Ovary (tissue), 9 donors: ENCODE data around the gene UBE2S. TPM values are rescaled to one million over a fixed set of nuclear protein-coding genes. Genes with fewer than 3 reads are reported as not detected.
A peak's percentile ranks its signal among the peaks of the same experiment; 100 is the strongest.
"Not testable (repeated sequence)": the region's sequence is repeated elsewhere in the genome, so short reads cannot be mapped to it uniquely, and the experiment has no call there.

Source experiments
- DNase-seq, 5 donors: peaks; one replicate each; pipeline ENCODE4 v3.0.0-alpha.2; 2019 to 2020
- H3K27ac ChIP-seq, 2 donors: fragments of 200-600 bp; one replicate each; pipeline versions ENCODE4 v1.5.1 to v1.8.0; 2019 to 2022
- H3K27me3 ChIP-seq: fragments of 200-600 bp; one replicate; pipeline ENCODE4 v1.8.0; 2022
- H3K36me3 ChIP-seq: fragments of 200-600 bp; sonication (generic); one replicate; pipeline ENCODE4 v1.5.1; 2019
- H3K4me1 ChIP-seq: one replicate; pipeline ENCODE4 v1.8.1; 2013; ENCODE audit warnings: mild to moderate bottlenecking, moderate library complexity; ENCODE audit not compliant: insufficient read depth
- H3K4me3 ChIP-seq: fragments of 200-600 bp; sonication (generic); one replicate; pipeline ENCODE4 v1.5.1; 2017
- H3K9me3 ChIP-seq, 2 donors: fragments of 200-600 bp in 1 of 2; sonication (generic) in 1 of 2; one replicate each; pipeline versions ENCODE4 v1.5.1 to v1.8.1; 2013 to 2019; ENCODE audit warnings: mild to moderate bottlenecking in 1 of 2, moderate library complexity in 1 of 2
- CTCF ChIP-seq, 3 donors: fragments of 450-650 bp in 2 of 3; fragments of 200-600 bp in 1 of 3; IDR thresholded peaks; one replicate each; pipeline versions ENCODE4 v1.5.1 to v1.8.0; 2016 to 2022; ENCODE audit warnings: antibody characterized with exemption in 3 of 3, mild to moderate bottlenecking in 1 of 3
- EP300 ChIP-seq: sonication (generic); formaldehyde crosslinking; IDR thresholded peaks from one replicate; pipeline ENCODE4 v1.6.1; 2017; ENCODE audit warnings: antibody characterized with exemption
- POLR2A ChIP-seq: fragments of 450-650 bp; IDR thresholded peaks from one replicate; pipeline ENCODE4 v1.6.1; 2017; ENCODE audit warnings: antibody characterized with exemption, mild to moderate bottlenecking, moderate library complexity
- WGBS, 3 donors: extraction: QIAGEN DNeasy Blood & Tissue Kit in 1 of 3; methylation state at CpG; one replicate each; pipeline versions ENCODE4 v1.1.5 to v1.1.7; 2013 to 2017; 5-methylcytosine and 5-hydroxymethylcytosine counted together
- intact Hi-C, 4 donors: fragments of 100-400 bp; cut with DNase I; formaldehyde crosslinking; loops; one replicate each; pipeline versions ENCODE4 v1.11.0 to v1.15.1; 2022 to 2023
- polyA plus RNA-seq, 2 donors: library from polyadenylated mRNA; stranded (reverse); fragments of 200-250 nt in 1 of 2; fragments of 350-450 nt in 1 of 2; fragmentation: Illumina TruSeq in 1 of 2; extraction: RNeasy Lipid Tissue Mini Kit (QIAGEN cat#74804) in 1 of 2; gene quantifications; one replicate each; pipeline ENCODE4 v1.2.3, GENCODE V29; 2013 to 2014
- total RNA-seq, 7 donors: library from RNA; depleted of rRNA in 2 of 7; stranded (reverse); fragments of >200 nt in 2 of 7; fragmentation: NEBNext Ultra II Directional in 3 of 7; extraction: Animal tissue kit (Norgen Biotek cat#: 25700) in 3 of 7; gene quantifications; one replicate each; pipeline versions ENCODE4 v1.1.0 to v1.2.4, GENCODE V29; 2016 to 2023
- donor health status: DM: no; HTN: no; CAD: no; lungs with moderate emphysema.
- donor health status: DM: no; HTN: no; CAD: no.
- donor health status: Bipolar disorder and iron deficiency.
- donor health status: DM: yes; HTN: yes; CAD: no.
- donor health status: DM: no; HTN: no; CAD: no.
- donor health status: DM: yes; HTN: yes; CAD: no.

Gene UBE2S
- total and polyA plus RNA-seq, 9 donors: 3.2 to 30.1 (median 16.1) TPM

- peaks cover 8% of the 10 kb centered on the region for H3K4me1 ChIP-seq
- DNase-seq: peak in 1 of 5 donors; percentile 50
- H3K9me3 ChIP-seq: no peaks in the 10 kb centered on the region
- peak overlapping the region; percentile 98 for H3K4me3 ChIP-seq
- intact Hi-C loops: no loop called here
- H3K27ac ChIP-seq: peak overlapping the region; percentile 93 to 98
- no peaks in the 10 kb centered on the region for H3K27me3 ChIP-seq
- 3 to 11% (median 8%) methylated on average over 20 to 35 of the region's 35 CpGs for WGBS, 3 donors
- no peaks in the 10 kb centered on the region for H3K36me3 ChIP-seq
- TF ChIP-seq POLR2A (no peak), CTCF (IDR thresholded peaks at IDR 0.05) (no peak), EP300 (no peak)
Measured at GRCh38 chr19:55406826-55407549, 600 bp downstream of the UBE2S start.

DNA sequence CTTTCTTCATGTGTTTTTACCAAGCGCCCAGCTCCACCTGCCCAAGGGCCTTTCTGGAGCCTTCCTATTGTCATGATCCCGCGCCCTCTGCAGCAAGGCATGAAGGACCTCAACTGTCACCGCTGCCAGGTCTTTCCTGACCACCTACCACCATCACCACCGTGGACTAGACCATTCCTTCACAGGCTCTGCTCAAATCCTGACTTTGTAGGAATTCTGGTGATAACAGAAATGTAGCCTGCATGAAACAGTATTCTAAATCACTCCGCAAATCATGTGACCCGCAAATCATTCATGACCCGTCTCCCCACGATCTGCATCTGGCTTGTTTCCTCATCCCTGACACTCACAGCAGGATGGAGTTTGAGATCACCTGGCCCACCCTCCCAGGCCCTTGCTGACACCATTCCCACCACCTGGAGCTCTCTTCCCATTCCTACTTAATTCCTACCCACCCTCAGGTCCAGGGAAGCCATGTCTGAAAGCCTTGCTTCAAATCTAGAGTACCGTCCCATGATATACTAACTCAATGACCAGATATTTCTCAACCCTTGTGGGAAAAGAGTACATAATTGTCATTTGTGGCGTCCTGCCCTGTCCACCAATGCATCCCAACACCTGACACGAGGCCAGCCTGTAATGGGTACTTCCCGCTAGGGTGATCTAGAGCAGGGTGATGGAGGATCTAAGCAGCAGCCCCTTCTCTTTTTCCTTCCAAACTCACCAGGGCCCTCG is 1.3 kb downstream of the UBE2S start:
- 67 to 75% (median 75%) methylated on average over 14 of the region's 14 CpGs for WGBS, 3 donors
- H3K27me3 ChIP-seq: no peaks in the 10 kb centered on the region
- H3K9me3 ChIP-seq: no peaks in the 10 kb centered on the region
- no peak for DNase-seq
- TF ChIP-seq CTCF (IDR thresholded peaks at IDR 0.05) (no peak), POLR2A (no peak), EP300 (no peak)
- H3K27ac ChIP-seq: no peak overlapping the region
- H3K4me3 ChIP-seq: peak overlapping the region; percentile 98
- no peaks in the 10 kb centered on the region for H3K36me3 ChIP-seq
- H3K4me1 ChIP-seq: peaks cover 8% of the 10 kb centered on the region
- intact Hi-C loops: no loop called here

DNA sequence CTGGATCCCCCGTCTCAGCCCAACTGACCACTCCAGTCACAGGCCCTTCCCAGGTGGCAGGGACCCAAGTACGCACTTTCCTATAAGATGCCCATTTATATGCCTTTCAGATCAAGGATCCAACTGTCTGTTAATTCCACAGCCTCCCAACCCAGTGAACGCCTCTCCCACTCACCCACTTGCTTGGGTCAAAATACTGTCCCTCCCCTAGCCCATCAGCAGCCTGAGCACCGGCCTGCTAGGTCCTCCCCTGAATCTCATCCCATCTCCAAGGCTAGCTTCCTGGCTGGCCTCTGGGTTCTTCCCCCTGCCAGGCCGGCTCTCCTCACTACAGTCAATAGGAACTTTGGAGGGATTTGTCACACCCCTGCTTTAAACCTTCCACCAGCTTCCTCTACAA is 1.9 kb downstream of the UBE2S start:
- TF ChIP-seq CTCF (IDR thresholded peaks at IDR 0.05): no peak
- TF ChIP-seq EP300: no peak
- WGBS, 3 donors: 68 to 76% (median 74%) methylated on average over 5 of the region's 5 CpGs
- Histone ChIP-seq H3K27ac (no peak overlapping the region), H3K36me3 (no peaks in the 10 kb centered on the region), H3K9me3 (no peaks in the 10 kb centered on the region), H3K27me3 (no peaks in the 10 kb centered on the region), H3K4me1 (peaks cover 8% of the 10 kb centered on the region), H3K4me3 (no peak overlapping the region)
- no peak for DNase-seq
- intact Hi-C loops: no loop called here

- Histone ChIP-seq H3K27me3 (no peaks in the 10 kb centered on the region), H3K27ac (no peak overlapping the region), H3K9me3 (no peaks in the 10 kb centered on the region), H3K4me1 (peaks cover 8% of the 10 kb centered on the region), H3K4me3 (no peak overlapping the region), H3K36me3 (no peaks in the 10 kb centered on the region)
- intact Hi-C loops: no loop called here
- TF ChIP-seq EP300 (no peak), CTCF (IDR thresholded peaks at IDR 0.05) (no peak), POLR2A (no peak)
- WGBS, 3 donors: 74 to 86% (median 83%) methylated on average over 2 of the region's 2 CpGs
- no peak for DNase-seq
Measured at GRCh38 chr19:55402509-55402908, 5.1 kb downstream of the UBE2S start.

GRCh38 chr19:55401390-55401789 is 6.2 kb downstream of the UBE2S start:
- intact Hi-C loops: not testable (repeated sequence)

More at GRCh38 chr19:55401390-55401789, 6.2 kb downstream of the UBE2S start:
- not testable (repeated sequence) for H3K9me3 ChIP-seq, H3K4me3 ChIP-seq, H3K27ac ChIP-seq, H3K27me3 ChIP-seq, H3K36me3 ChIP-seq, DNase-seq, H3K4me1 ChIP-seq
- 78 to 84% (median 81%) methylated on average over 21 to 24 of the region's 28 CpGs for WGBS, 3 donors
